ENCODE measurements around the gene ELK4. TPM values are rescaled to one million over a fixed set of nuclear protein-coding genes. Genes with fewer than 3 reads are reported as not detected.

ELK4 gene
- total and polyA plus RNA-seq, 2 donors (not counting 3 experiments of a cell fraction or from before 2014, with no cell fraction given): 8.7 to 107 TPM

DNA sequence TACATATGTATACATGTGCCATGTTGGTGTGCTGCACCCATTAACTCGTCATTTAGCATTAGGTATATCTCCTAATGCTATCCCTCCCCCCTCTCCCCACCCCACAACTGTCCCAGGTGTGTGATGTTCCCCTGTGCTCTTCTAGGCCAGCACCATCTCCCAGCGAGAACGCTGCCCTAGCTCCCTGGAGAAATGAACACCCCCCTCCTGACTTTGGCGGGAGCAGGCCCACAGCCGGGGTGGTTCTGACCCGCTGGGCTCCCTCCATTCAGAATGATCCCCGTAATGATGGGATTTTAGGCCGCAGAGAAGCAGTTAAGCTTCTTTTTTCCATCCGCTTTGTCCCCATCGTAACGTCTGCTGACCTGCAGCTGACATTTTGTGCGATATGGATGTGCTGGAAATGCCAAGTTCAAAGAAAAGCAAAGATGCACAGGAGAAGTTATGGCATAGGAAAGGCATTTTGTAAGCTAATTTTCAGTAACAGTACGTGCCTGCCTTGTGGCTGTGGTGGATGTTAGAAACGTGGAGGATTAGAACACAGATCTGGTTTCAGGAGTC, 39.3 kb downstream of the ELK4 start:
- peaks cover 16% of the 10 kb centered on the region for H3K4me1 ChIP-seq (ENCODE audit: control insufficient read depth, extremely low read depth, insufficient read depth, low read length)
- no peaks in the 10 kb centered on the region for H3K27me3 ChIP-seq (ENCODE audit: control insufficient read depth in 2 of 2, insufficient read depth in 2 of 2, low read length in 2 of 2)
- no peak overlapping the region for H3K4me3 ChIP-seq (replicated peaks in 1 of 3; ENCODE audit: insufficient read depth in 1 of 3, low read depth in 1 of 3, low read length in 3 of 3)
- TF ChIP-seq GATA2 (IDR thresholded peaks at IDR 0.05; ENCODE audit: insufficient read depth, insufficient read length, low read depth, low read length) (no peak), JUN (IDR thresholded peaks at IDR 0.05; ENCODE audit: borderline replicate concordance, insufficient read depth, insufficient read length, low read depth) (no peak), POLR2A (IDR thresholded peaks at IDR 0.05; ENCODE audit: low read depth, low read length) (no peak), POLR2AphosphoS5 (IDR thresholded peaks at IDR 0.05; ENCODE audit: insufficient read depth, low read depth, low read length) (no peak), EZH2 (IDR thresholded peaks at IDR 0.05; ENCODE audit: borderline replicate concordance, low read depth, low read length, severe bottlenecking) (no peak), MYC (IDR thresholded peaks at IDR 0.05; ENCODE audit: low read depth, low read length) (no peak), FOS (IDR thresholded peaks at IDR 0.05; ENCODE audit: borderline replicate concordance, insufficient read depth, low read length) (no peak)
- TF ChIP-seq, protein P1, sequence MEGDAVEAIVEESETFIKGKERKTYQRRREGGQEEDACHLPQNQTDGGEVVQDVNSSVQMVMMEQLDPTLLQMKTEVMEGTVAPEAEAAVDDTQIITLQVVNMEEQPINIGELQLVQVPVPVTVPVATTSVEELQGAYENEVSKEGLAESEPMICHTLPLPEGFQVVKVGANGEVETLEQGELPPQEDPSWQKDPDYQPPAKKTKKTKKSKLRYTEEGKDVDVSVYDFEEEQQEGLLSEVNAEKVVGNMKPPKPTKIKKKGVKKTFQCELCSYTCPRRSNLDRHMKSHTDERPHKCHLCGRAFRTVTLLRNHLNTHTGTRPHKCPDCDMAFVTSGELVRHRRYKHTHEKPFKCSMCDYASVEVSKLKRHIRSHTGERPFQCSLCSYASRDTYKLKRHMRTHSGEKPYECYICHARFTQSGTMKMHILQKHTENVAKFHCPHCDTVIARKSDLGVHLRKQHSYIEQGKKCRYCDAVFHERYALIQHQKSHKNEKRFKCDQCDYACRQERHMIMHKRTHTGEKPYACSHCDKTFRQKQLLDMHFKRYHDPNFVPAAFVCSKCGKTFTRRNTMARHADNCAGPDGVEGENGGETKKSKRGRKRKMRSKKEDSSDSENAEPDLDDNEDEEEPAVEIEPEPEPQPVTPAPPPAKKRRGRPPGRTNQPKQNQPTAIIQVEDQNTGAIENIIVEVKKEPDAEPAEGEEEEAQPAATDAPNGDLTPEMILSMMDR (IDR thresholded peaks at IDR 0.05; ENCODE audit: extremely low read depth in 1 of 2, insufficient read depth in 1 of 2, low read depth in 1 of 2, low read length in 2 of 2): no peak
- TF ChIP-seq, protein P2, sequence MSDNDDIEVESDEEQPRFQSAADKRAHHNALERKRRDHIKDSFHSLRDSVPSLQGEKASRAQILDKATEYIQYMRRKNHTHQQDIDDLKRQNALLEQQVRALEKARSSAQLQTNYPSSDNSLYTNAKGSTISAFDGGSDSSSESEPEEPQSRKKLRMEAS (IDR thresholded peaks at IDR 0.05; ENCODE audit: insufficient read depth, insufficient read length): no peak
- H3K79me2 ChIP-seq (ENCODE audit: control insufficient read depth, insufficient read depth, low read length): no peaks in the 10 kb centered on the region
- no peak overlapping the region for H3K4me2 ChIP-seq (ENCODE audit: insufficient read depth, low read length)
- dilution Hi-C loops (cut with MboI; ENCODE audit: extremely low pct_ligation_motif_present, low sequenced_read_pairs) (no loop called here), intact Hi-C loops (cut with micrococcal nuclease) (loop anchor here (1.0 to 10.0 kb wide), 4 partner anchors 40 to 322 kb away; partner anchors contain the start of gene ELK4)
- FAIRE-seq (no peak), DNase-seq (ENCODE audit: low read depth, low spot score) (no peak)
- ChIA-PET CTCF (interaction anchor here (0.6 to 9.5 kb wide), 35 partner anchors 8 to 385 kb away, joined by 3 to 615 read pairs (median 6); partner anchors contain the start of gene ELK4), POLR2A (interaction anchor here (1.1 to 1.2 kb wide), 3 partner anchors 40 to 65 kb away, joined by 3 to 7 read pairs (median 3); partner anchors contain the start of gene ELK4)
- H2AFZ ChIP-seq (ENCODE audit: low read depth, low read length): no peak overlapping the region
- no peaks in the 10 kb centered on the region for H3K9me3 ChIP-seq (replicated peaks; ENCODE audit: control insufficient read depth, insufficient read depth, low read length)
- TSS peak; percentile 82 for BruUV-seq (replicated peaks)
- no peak overlapping the region for H3K27ac ChIP-seq (ENCODE audit: insufficient read depth, low read depth, low read length)
- H3K9ac ChIP-seq (replicated peaks; ENCODE audit: extremely low read depth, insufficient read depth, low read length): no peak overlapping the region
- no peaks in the 10 kb centered on the region for H4K20me1 ChIP-seq (replicated peaks; ENCODE audit: control insufficient read depth, extremely low read depth, insufficient read depth, low read length)
- H3K9me1 ChIP-seq (replicated peaks; ENCODE audit: control insufficient read depth, extremely low read depth, insufficient read depth, low read length): no peaks in the 10 kb centered on the region
- no peaks in the 10 kb centered on the region for H3K36me3 ChIP-seq (ENCODE audit: control insufficient read depth in 2 of 2, extremely low read depth in 1 of 2, insufficient read depth in 2 of 2, low read length in 2 of 2)
